GM12873 (cell line): ENCODE measurements around the gene CBR4.

Source experiments
- CTCF ChIP-seq: IDR thresholded peaks from 2 replicates; pipeline ENCODE4 v1.5.1; 2012; ENCODE audit warnings: low read depth, mild to moderate bottlenecking, moderate library complexity, low read length, control low read depth; ENCODE audit not compliant: insufficient read depth; ENCODE audit errors: missing control alignments

CBR4 gene

GRCh38 chr4:169042608-169043007 lies 32.6 kb upstream of the CBR4 start:
- TF ChIP-seq CTCF: no peak

GRCh38 chr4:169040559-169041261 lies 30.7 kb upstream of the CBR4 start:
- TF ChIP-seq CTCF: no peak

- TF ChIP-seq CTCF: no peak
These were observed 29.3 kb upstream of the CBR4 start for GRCh38 chr4:169039251-169039954.

GRCh38 chr4:169037506-169037905 lies 27.5 kb upstream of the CBR4 start:
- TF ChIP-seq CTCF: no peak

- TF ChIP-seq CTCF: no peak
These were observed 23.6 kb upstream of the CBR4 start for GRCh38 chr4:169033660-169034059.

- no peak for TF ChIP-seq CTCF
These were observed 23.0 kb upstream of the CBR4 start for GRCh38 chr4:169032883-169033645.

- TF ChIP-seq CTCF: no peak
These were observed 22.1 kb upstream of the CBR4 start for GRCh38 chr4:169032194-169032593.
